GM06990 (cell line): ENCODE data around the gene GPR26.

Experiments used
- DNase-seq: peaks from one replicate; pipeline ENCODE4 v3.0.0-alpha.2; 2011; ENCODE audit not compliant: insufficient read length; ENCODE audit errors: extremely low read depth
- H3K27me3 ChIP-seq: replicated peaks from 2 replicates; pipeline ENCODE4 v1.6.0; 2011; ENCODE audit warnings: low read length; ENCODE audit not compliant: control insufficient read depth, insufficient read depth
- H3K36me3 ChIP-seq: 2 replicates; pipeline ENCODE4 v1.5.1; 2011; ENCODE audit warnings: low read length; ENCODE audit not compliant: control insufficient read depth, insufficient read depth
- H3K4me3 ChIP-seq: replicated peaks from 2 replicates; pipeline ENCODE4 v1.5.1; 2011; ENCODE audit warnings: low read depth, mild to moderate bottlenecking, control low read depth, low read length
- TF ChIP-seq, protein P1 (sequence below): IDR thresholded peaks from 2 replicates; pipeline ENCODE4 v1.5.1; 2011; ENCODE audit warnings: low read length, control low read depth, mild to moderate bottlenecking, inconsistent platforms; ENCODE audit not compliant: insufficient read depth, poor library complexity, severe bottlenecking

The GPR26 gene

DNA sequence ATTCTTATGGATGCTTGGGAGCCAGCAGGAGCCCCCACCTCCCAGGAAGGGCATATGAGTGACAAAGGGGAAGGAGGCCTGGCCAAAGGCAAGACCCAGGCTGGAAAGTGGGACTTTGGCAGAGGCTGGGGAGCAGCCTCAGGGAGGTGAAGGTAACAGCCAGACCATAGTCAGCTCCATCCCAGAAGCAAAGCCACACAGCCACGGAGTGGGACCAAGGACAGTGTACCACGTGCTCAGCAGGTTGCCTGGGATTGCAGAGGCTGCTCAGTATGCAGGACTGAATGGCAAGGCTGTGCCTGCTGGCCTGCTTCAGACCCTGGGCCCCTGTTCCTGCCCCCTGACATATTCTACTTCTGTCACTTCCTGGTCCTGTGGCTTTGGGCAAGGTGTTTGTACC, 17.6 kb upstream of the GPR26 start:
- DNase-seq, result no peak
- Histone ChIP-seq H3K27me3 (no peaks in the 10 kb centered on the region), H3K36me3 (no peaks in the 10 kb centered on the region), H3K4me3 (no peak overlapping the region)
- TF ChIP-seq, protein P1, sequence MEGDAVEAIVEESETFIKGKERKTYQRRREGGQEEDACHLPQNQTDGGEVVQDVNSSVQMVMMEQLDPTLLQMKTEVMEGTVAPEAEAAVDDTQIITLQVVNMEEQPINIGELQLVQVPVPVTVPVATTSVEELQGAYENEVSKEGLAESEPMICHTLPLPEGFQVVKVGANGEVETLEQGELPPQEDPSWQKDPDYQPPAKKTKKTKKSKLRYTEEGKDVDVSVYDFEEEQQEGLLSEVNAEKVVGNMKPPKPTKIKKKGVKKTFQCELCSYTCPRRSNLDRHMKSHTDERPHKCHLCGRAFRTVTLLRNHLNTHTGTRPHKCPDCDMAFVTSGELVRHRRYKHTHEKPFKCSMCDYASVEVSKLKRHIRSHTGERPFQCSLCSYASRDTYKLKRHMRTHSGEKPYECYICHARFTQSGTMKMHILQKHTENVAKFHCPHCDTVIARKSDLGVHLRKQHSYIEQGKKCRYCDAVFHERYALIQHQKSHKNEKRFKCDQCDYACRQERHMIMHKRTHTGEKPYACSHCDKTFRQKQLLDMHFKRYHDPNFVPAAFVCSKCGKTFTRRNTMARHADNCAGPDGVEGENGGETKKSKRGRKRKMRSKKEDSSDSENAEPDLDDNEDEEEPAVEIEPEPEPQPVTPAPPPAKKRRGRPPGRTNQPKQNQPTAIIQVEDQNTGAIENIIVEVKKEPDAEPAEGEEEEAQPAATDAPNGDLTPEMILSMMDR, result no peak

DNA sequence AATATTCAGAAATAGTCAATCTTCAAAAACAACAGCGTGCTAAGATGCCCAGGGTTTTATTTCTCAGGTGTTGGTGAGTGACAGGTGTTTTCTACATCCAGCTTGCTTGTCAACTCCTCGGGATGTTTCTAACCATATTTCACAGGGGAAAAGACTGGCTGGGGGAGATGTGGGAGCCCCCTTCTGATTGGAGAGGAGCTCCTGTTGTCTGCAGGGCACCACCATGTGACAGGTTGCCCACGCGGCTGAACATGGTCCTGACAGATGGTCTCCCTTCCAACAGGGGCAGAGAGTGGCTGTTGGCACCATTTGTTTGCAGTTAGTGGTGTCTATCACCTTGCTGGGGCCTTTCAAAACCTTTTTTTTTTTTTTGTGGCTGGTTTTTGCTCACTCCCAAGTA, 16.5 kb upstream of the GPR26 start:
- Histone ChIP-seq H3K4me3 (no peak overlapping the region), H3K36me3 (no peaks in the 10 kb centered on the region), H3K27me3 (no peaks in the 10 kb centered on the region)
- DNase-seq, result no peak
- TF ChIP-seq, protein P1, result no peak

DNA sequence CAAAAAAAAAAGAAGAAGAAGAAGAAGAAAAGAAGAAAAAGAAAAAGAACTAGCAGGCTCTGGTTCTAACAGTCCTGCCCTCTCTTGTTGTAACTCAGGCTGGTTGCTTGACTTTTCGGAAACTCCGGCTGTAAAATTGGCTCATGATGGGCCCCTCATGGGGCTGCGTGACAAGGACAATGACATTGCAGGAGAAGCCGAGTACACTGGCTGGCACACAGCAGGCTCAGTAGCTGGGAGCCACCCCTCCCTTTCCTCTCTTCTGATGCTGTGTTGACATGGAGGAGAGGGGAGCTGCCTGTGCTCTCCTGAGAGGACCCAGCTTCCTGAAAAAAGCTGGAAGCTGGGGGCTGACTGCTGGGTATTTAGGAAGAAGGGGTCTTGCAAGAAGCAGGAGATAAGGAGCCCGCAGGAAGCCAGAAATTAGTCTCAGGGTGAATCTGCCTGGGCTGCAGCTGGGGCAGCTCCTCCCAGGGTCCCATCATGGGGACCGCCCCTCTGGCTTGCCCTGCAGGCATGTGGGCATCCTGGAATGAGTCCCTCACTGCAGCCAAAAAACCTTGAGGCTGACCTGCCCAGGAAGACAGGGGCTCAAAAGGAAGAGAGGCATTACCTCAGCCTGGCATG, 14.6 kb upstream of the GPR26 start:
- Histone ChIP-seq H3K36me3 (no peaks in the 10 kb centered on the region), H3K4me3 (no peak overlapping the region), H3K27me3 (no peaks in the 10 kb centered on the region)
- no peak for DNase-seq
- TF ChIP-seq, protein P1, result no peak

DNA sequence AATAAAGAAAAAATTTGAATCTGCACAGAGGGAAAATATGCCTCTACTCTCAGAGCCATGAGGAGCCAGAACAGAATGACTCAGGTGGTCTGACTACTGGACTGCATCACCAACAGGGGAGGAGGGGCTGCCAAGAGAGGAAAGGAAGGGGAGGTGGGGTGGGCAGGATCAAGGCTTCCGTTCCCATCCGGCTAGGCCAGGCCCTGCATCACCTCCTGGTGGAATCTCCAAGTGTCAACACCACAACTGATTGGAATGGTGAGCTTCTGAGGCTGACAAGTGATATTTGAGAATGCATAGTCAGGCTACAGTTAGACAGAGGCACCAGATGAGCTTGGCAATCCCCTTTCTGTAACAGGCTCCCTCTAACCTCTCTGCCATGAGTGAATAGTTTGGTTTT, 10.4 kb upstream of the GPR26 start:
- DNase-seq, result no peak
- Histone ChIP-seq H3K4me3 (no peak overlapping the region), H3K27me3 (no peaks in the 10 kb centered on the region), H3K36me3 (no peaks in the 10 kb centered on the region)
- TF ChIP-seq, protein P1, result no peak

DNA sequence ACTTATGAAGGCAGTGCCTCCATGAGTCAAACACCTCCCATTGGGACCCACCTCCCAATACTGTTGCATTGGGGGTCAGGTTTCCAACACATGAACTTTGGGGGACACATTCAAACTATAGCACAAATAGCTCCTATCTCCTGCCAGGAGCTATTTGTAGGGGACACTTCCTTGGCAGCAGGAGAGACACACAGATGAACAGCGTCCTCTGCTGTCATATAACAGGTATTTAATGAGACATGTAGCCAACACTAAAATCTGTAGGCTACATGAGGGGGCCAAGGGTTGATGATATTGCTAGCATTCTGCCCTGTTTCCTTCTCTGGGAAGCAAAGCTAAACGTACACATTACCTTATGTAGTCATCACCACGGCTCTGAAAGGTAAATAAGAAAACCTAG, 2.6 kb upstream of the GPR26 start:
- DNase-seq, result no peak
- Histone ChIP-seq H3K36me3 (no peaks in the 10 kb centered on the region), H3K4me3 (no peak overlapping the region), H3K27me3 (no peaks in the 10 kb centered on the region)
- TF ChIP-seq, protein P1, result no peak
